Adrenal gland (tissue), 12 donors: ENCODE measurements around the gene SDHAF1. TPM values are rescaled to one million over a fixed set of nuclear protein-coding genes. Genes with fewer than 3 reads are reported as not detected.

Experiments used
- DNase-seq, 7 donors: peaks; one replicate each; pipeline ENCODE4 v3.0.0-alpha.2; 2019 to 2020
- H3K27ac ChIP-seq, 5 donors: fragments of 200-600 bp; sonication (generic) in 4 of 5; 1 replicate in 3 of 5; 2 replicates in 2 of 5; pipeline versions ENCODE4 v1.5.1 to v1.8.0; 2016 to 2020; ENCODE audit warnings: mild to moderate bottlenecking in 1 of 5
- H3K27me3 ChIP-seq: fragments of 200-600 bp; 2 replicates; pipeline ENCODE4 v1.8.0; 2021
- H3K36me3 ChIP-seq, 2 donors: fragments of 200-600 bp; replicated peaks in 1 of 2; 1 replicate in 1 of 2; 2 replicates in 1 of 2; pipeline versions ENCODE4 v1.5.1 to v1.8.0; 2018 to 2022
- H3K4me1 ChIP-seq, 2 donors: fragments of 200-600 bp; replicated peaks in 1 of 2; 1 replicate in 1 of 2; 2 replicates in 1 of 2; pipeline versions ENCODE4 v1.5.1 to v1.8.0; 2018 to 2021
- H3K4me3 ChIP-seq, 4 donors: fragments of 200-600 bp; sonication (generic) in 3 of 4; one replicate each; pipeline ENCODE4 v1.5.1; 2016 to 2018
- H3K9me3 ChIP-seq, 3 donors: fragments of 200-600 bp; sonication (generic) in 1 of 3; replicated peaks in 1 of 3; 1 replicate in 2 of 3; 2 replicates in 1 of 3; pipeline versions ENCODE4 v1.5.1 to v1.8.0; 2016 to 2021
- CTCF ChIP-seq, 6 experiments: fragments of 450-650 bp in 4 of 6; fragments of 200-600 bp in 2 of 6; sonication (generic) in 1 of 6; IDR thresholded peaks; 1 replicate in 5 of 6; 2 replicates in 1 of 6; pipeline versions ENCODE4 v1.5.1 to v1.8.0; 2016 to 2021; ENCODE audit warnings: antibody characterized with exemption in 6 of 6, mild to moderate bottlenecking in 2 of 6, moderate library complexity in 1 of 6
- POLR2A ChIP-seq, 2 donors: fragments of 450-650 bp; IDR thresholded peaks; one replicate each; pipeline ENCODE4 v1.6.1; 2017; ENCODE audit warnings: antibody characterized with exemption in 2 of 2, mild to moderate bottlenecking in 2 of 2, moderate library complexity in 1 of 2
- WGBS, 4 donors: extraction: QIAGEN DNeasy Blood & Tissue Kit in 2 of 4; methylation state at CpG; one replicate each; pipeline versions ENCODE4 v1.1.5 to v1.1.7; 2013 to 2017; 5-methylcytosine and 5-hydroxymethylcytosine counted together
- intact Hi-C, 2 donors: fragments of 100-400 bp; cut with DNase I; formaldehyde crosslinking; loops; one replicate each; pipeline versions ENCODE4 v1.14.1 to v1.15.0; 2022 to 2023
- polyA plus RNA-seq, 3 donors: library from polyadenylated mRNA; stranded (reverse); fragments of 200-250 nt in 2 of 3; fragments of 350-450 nt in 1 of 3; fragmentation: Illumina TruSeq in 1 of 3; extraction: RNeasy Lipid Tissue Mini Kit (QIAGEN cat#74804) in 1 of 3; gene quantifications; one replicate each; pipeline ENCODE4 v1.2.3, GENCODE V29; 2013 to 2014
- total RNA-seq, 9 donors: library from RNA; depleted of rRNA in 4 of 9; stranded (reverse); fragments of >200 nt in 4 of 9; fragments of 120-200 nt in 1 of 9; fragmentation: NEBNext Ultra II Directional in 1 of 9; extraction: Animal tissue kit (Norgen Biotek cat#: 25700) in 1 of 9; gene quantifications; one replicate each; pipeline versions ENCODE4 v1.1.0 to v1.2.4, GENCODE V29; 2013 to 2023
- donor health status: healthy with polysubstance abuse.
- donor health status: Bipolar disorder and iron deficiency.
- donor health status: DM: yes; HTN: yes; CAD: no.
- donor health status: DM: no; HTN: no; CAD: no.
- donor health status: DM: no; HTN: no; CAD: no.
- donor health status: DM: yes; HTN: yes; CAD: no.

The SDHAF1 gene
- total and polyA plus RNA-seq, 12 donors: 13.7 to 68.9 (median 23.3) TPM

- intact Hi-C loops: no loop called here
- H3K4me1 ChIP-seq: peaks cover 5 to 6% of the 10 kb centered on the region in 2 donors
- H3K4me3 ChIP-seq: no peak overlapping the region
- WGBS, 4 donors: 91 to 96% (median 92%) methylated on average over 12 to 22 of the region's 22 CpGs
- no peaks in the 10 kb centered on the region for H3K9me3 ChIP-seq
- TF ChIP-seq POLR2A (IDR thresholded peaks at IDR 0.05) (no peak), CTCF (IDR thresholded peaks at IDR 0.05) (no peak)
- peaks cover 0 to 3% of the 10 kb centered on the region in 2 donors for H3K36me3 ChIP-seq
- H3K27me3 ChIP-seq: no peaks in the 10 kb centered on the region
- no peak overlapping the region for H3K27ac ChIP-seq
- no peak for DNase-seq
These were observed 24.2 kb downstream of the SDHAF1 start for GRCh38 chr19:36019061-36019670.

DNA sequence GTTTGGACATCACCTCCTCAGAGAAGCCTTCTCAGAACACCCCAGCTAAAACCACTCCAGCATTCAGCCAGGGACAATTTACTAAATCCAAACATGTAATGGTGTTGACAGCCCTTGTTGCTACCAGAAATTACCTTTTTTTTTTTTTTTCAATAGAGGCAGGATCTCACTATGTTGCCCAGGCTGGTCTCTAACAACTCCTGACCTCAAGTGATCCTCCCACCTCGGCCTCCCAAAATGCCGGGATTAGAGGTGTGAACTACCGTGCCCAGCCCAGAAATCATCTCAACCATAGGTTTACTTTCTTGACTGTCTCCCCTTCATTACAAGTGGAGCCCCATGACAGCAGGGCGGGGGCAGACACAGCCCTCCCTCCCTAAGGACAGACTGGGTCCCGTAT is 28.4 kb downstream of the SDHAF1 start:
- H3K4me3 ChIP-seq: no peak overlapping the region
- H3K9me3 ChIP-seq: no peaks in the 10 kb centered on the region
- 89 to 97% (median 95%) methylated on average over 5 of the region's 5 CpGs for WGBS, 4 donors
- H3K36me3 ChIP-seq: no peaks in the 10 kb centered on the region
- no peaks in the 10 kb centered on the region for H3K4me1 ChIP-seq
- H3K27ac ChIP-seq: no peak overlapping the region
- TF ChIP-seq POLR2A (IDR thresholded peaks at IDR 0.05) (no peak), CTCF (IDR thresholded peaks at IDR 0.05) (no peak)
- H3K27me3 ChIP-seq: no peaks in the 10 kb centered on the region
- no peak for DNase-seq
- intact Hi-C loops: no loop called here

DNA sequence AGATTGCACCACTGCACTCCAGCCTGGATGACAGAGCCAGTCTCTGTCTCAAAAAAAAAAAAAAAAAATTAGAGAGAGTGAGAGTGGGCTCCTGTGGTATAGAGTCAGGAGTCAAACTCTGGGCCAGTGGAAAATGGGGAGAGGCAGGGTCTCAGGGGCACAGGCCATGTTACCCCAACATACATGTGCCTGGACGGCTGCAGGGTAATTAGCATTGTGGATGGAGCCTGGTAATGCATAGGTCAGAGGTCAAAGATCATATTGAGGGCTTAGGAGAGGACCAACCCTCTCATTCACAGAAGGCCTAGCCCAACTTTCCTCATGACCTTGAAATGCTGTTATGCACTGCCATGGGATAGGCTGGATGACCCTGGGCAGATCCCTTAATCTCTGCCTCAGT is 30.6 kb downstream of the SDHAF1 start:
- TF ChIP-seq CTCF (IDR thresholded peaks at IDR 0.05) (no peak), POLR2A (IDR thresholded peaks at IDR 0.05) (no peak)
- H3K27ac ChIP-seq: no peak overlapping the region
- intact Hi-C loops: no loop called here
- no peaks in the 10 kb centered on the region for H3K36me3 ChIP-seq
- H3K4me3 ChIP-seq: no peak overlapping the region
- WGBS, 4 donors: 67 to 89% (median 83%) methylated on average over 1 of the region's 1 CpG
- no peak for DNase-seq
- no peaks in the 10 kb centered on the region for H3K27me3 ChIP-seq
- H3K9me3 ChIP-seq: no peaks in the 10 kb centered on the region
- no peaks in the 10 kb centered on the region for H3K4me1 ChIP-seq

DNA sequence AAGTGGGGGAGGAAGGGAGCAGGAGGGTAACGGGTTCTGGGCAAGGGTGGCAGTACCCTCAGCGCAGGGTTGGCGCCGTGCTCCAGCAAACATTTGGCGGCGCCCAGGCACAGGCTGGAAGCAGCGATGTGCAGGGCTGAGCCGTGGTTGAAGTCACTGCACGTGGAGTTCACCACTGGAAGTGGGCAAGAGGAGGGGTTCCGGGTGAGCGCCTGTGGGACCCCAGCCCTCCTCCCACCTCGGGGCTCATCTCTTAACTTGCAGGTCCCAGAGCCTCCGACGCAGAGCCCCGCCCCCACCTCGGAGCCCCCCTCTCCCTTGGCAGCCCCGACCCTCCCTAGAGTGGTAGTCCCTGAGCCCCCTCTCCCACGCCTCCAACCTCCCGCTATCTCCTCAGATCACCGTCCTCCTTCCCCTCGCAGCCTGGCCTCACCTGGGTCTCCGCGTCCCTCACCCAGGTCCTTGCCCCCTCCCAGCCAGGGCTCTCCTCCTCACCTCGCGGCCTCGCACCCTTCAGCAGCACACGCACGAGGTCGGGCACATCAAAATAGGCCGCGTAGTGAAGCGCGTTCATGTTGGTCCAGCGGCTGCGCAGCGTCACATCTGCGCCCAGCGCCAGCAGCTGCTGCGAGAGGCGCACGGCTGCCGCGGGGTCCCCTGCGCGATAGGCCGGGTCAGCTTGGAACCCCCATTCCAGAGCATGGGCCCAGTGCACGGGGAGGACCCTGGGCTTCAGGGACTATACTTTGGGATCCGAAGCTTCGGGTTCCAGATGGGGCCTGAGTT is 31.3 kb downstream of the SDHAF1 start:
- no peaks in the 10 kb centered on the region for H3K27me3 ChIP-seq
- H3K4me1 ChIP-seq: no peaks in the 10 kb centered on the region
- no peak overlapping the region for H3K4me3 ChIP-seq
- H3K27ac ChIP-seq: no peak overlapping the region
- H3K9me3 ChIP-seq: no peaks in the 10 kb centered on the region
- H3K36me3 ChIP-seq: no peaks in the 10 kb centered on the region
- 92 to 95% (median 94%) methylated on average over 21 to 49 of the region's 49 CpGs for WGBS, 4 donors
- intact Hi-C loops: no loop called here
- TF ChIP-seq POLR2A (IDR thresholded peaks at IDR 0.05): no peak
- TF ChIP-seq CTCF (IDR thresholded peaks at IDR 0.05): no peak
- DNase-seq: no peak
